Prostate gland (tissue), 2 donors: Measurements from ENCODE around the gene KRTAP9-2. TPM values are rescaled to one million over a fixed set of nuclear protein-coding genes. Genes with fewer than 3 reads are reported as not detected.
"Not testable (repeated sequence)": the region's sequence is repeated elsewhere in the genome, so short reads cannot be mapped to it uniquely, and the experiment has no call there.

Source experiments
- DNase-seq: peaks from one replicate; pipeline ENCODE4 v3.0.0-alpha.2; 2019; ENCODE audit warnings: low spot score
- H3K27ac ChIP-seq, 2 donors: fragments of 200-600 bp; sonication (generic); 2 replicates each; pipeline ENCODE4 v1.5.1; 2017 to 2019
- H3K27me3 ChIP-seq: fragments of 200-600 bp; sonication (generic); replicated peaks from 2 replicates; pipeline ENCODE4 v1.5.1; 2019; ENCODE audit not compliant: insufficient read depth
- H3K36me3 ChIP-seq, 2 donors: fragments of 200-600 bp; sonication (generic); 1 replicate in 1 of 2; 2 replicates in 1 of 2; pipeline versions ENCODE4 v1.5.1 to v1.8.1; 2017 to 2019
- H3K4me1 ChIP-seq: fragments of 200-600 bp; sonication (generic); replicated peaks from 2 replicates; pipeline ENCODE4 v1.5.1; 2019
- H3K4me3 ChIP-seq, 2 donors: fragments of 200-600 bp; sonication (generic); 2 replicates each; pipeline ENCODE4 v1.5.1; 2017 to 2019
- H3K9me3 ChIP-seq: fragments of 200-600 bp; sonication (generic); 2 replicates; pipeline ENCODE4 v1.5.1; 2017
- CTCF ChIP-seq, 4 experiments: fragments of 200-600 bp in 2 of 4; fragments of 450-650 bp in 2 of 4; sonication (generic) in 2 of 4; IDR thresholded peaks; 1 replicate in 3 of 4; 2 replicates in 1 of 4; pipeline ENCODE4 v1.5.1; 2016 to 2019; ENCODE audit warnings: antibody characterized with exemption in 4 of 4, mild to moderate bottlenecking in 2 of 4, moderate library complexity in 2 of 4
- POLR2A ChIP-seq: fragments of 450-650 bp; IDR thresholded peaks from one replicate; pipeline ENCODE4 v1.6.1; 2016; ENCODE audit warnings: antibody characterized with exemption, mild to moderate bottlenecking
- POLR2AphosphoS5 ChIP-seq: sonication (generic); formaldehyde crosslinking; IDR thresholded peaks from one replicate; pipeline ENCODE4 v1.6.1; 2017; ENCODE audit warnings: antibody characterized with exemption
- WGBS: methylation state at CpG from one replicate; pipeline ENCODE4 v1.1.5; 2018; 5-methylcytosine and 5-hydroxymethylcytosine counted together
- intact Hi-C: fragments of 100-400 bp; cut with DNase I; formaldehyde crosslinking; loops from one replicate; pipeline ENCODE4 v1.14.2; 2022
- total RNA-seq, 2 donors: library from RNA; depleted of rRNA; stranded (reverse); fragments of >200 nt; gene quantifications; one replicate each; pipeline ENCODE4 v1.1.0, GENCODE V29; 2016

KRTAP9-2 gene
- total RNA-seq, 2 donors from 2014 or later, result not detected

GRCh38 chr17:41184480-41184961, 41.9 kb upstream of the KRTAP9-2 start, which contains the start of gene KRTAP4-1:
Gene KRTAP4-1, minus strand, starts transcription at chr17:41184911. Its CDS starts 57 bp downstream, at chr17:41184854.
- no peaks in the 10 kb centered on the region for H3K9me3 ChIP-seq
- no peaks in the 10 kb centered on the region for H3K27me3 ChIP-seq
- WGBS, result 77% methylated on average over 9 of the region's 9 CpGs
- intact Hi-C loops, result no loop called here
- H3K4me1 ChIP-seq, result no peaks in the 10 kb centered on the region
- DNase-seq, result no peak
- TF ChIP-seq POLR2A, result no peak
- no peak for TF ChIP-seq POLR2AphosphoS5
- no peak for TF ChIP-seq CTCF (IDR thresholded peaks at IDR 0.05)
- H3K36me3 ChIP-seq, result no peaks in the 10 kb centered on the region
- H3K4me3 ChIP-seq, result no peak within 1 kb of the TSS
- H3K27ac ChIP-seq, result no peak within 1 kb of the TSS

- H3K36me3 ChIP-seq, result no peaks in the 10 kb centered on the region
- TF ChIP-seq POLR2A, result no peak
- no peak for TF ChIP-seq CTCF (IDR thresholded peaks at IDR 0.05)
- no peak overlapping the region for H3K4me3 ChIP-seq
- no peaks in the 10 kb centered on the region for H3K27me3 ChIP-seq
- intact Hi-C loops, result no loop called here
- no peak overlapping the region for H3K27ac ChIP-seq
- H3K9me3 ChIP-seq, result no peaks in the 10 kb centered on the region
- no peak for DNase-seq
- no peaks in the 10 kb centered on the region for H3K4me1 ChIP-seq
- WGBS, result 57% methylated on average over 1 of the region's 1 CpG
Observed at GRCh38 chr17:41185001-41185400, 41.4 kb upstream of the KRTAP9-2 start.

GRCh38 chr17:41186872-41187271, 39.6 kb upstream of the KRTAP9-2 start:
- H3K27ac ChIP-seq, result no peak overlapping the region
- intact Hi-C loops, result no loop called here
- no peak for TF ChIP-seq POLR2AphosphoS5
- TF ChIP-seq POLR2A, result no peak
- no peak for TF ChIP-seq CTCF (IDR thresholded peaks at IDR 0.05)
- no peak overlapping the region for H3K4me3 ChIP-seq
- WGBS, result 80% methylated on average over 2 of the region's 2 CpGs
- H3K36me3 ChIP-seq, result no peaks in the 10 kb centered on the region
- no peaks in the 10 kb centered on the region for H3K27me3 ChIP-seq
- no peak for DNase-seq
- no peaks in the 10 kb centered on the region for H3K4me1 ChIP-seq
- H3K9me3 ChIP-seq, result no peaks in the 10 kb centered on the region

GRCh38 chr17:41189837-41190318, 36.6 kb upstream of the KRTAP9-2 start, which contains the start of gene KRTAP9-1:
Gene KRTAP9-1, plus strand, starts transcription at chr17:41189887. Its CDS starts 0 bp downstream, at chr17:41189887.
- H3K9me3 ChIP-seq, intact Hi-C loops, DNase-seq, H3K27me3 ChIP-seq, H3K4me3 ChIP-seq, H3K27ac ChIP-seq, H3K36me3 ChIP-seq, H3K4me1 ChIP-seq: not testable (repeated sequence)
- WGBS, result 62% methylated on average over 1 of the region's 1 CpG

- no peaks in the 10 kb centered on the region for H3K27me3 ChIP-seq
- no peaks in the 10 kb centered on the region for H3K36me3 ChIP-seq
- 92% methylated on average over 3 of the region's 3 CpGs for WGBS
- no peak overlapping the region for H3K4me3 ChIP-seq
- no peak for DNase-seq
- intact Hi-C loops, result no loop called here
- TF ChIP-seq CTCF (IDR thresholded peaks at IDR 0.05) (no peak), POLR2A (no peak), POLR2AphosphoS5 (no peak)
- no peaks in the 10 kb centered on the region for H3K4me1 ChIP-seq
- no peaks in the 10 kb centered on the region for H3K9me3 ChIP-seq
- H3K27ac ChIP-seq, result no peak overlapping the region
Observed at GRCh38 chr17:41190328-41190727, 36.1 kb upstream of the KRTAP9-2 start.
